ENCODE data around the gene SRC.

- TF ChIP-seq GATA2 (IDR thresholded peaks at IDR 0.05; ENCODE audit: low read depth, low read length) (no peak), GATA3 (IDR thresholded peaks at IDR 0.05; ENCODE audit: low read depth, low read length) (no peak)
Observed at GRCh38 chr20:37432606-37433005, 86.7 kb downstream of the SRC start.

Measured in SH-SY5Y (cell line).